NCI-H82 treated with DMSO at 0.1 percent for 48 hours (cell line): ENCODE results near the gene STX4.
"Not testable (repeated sequence)": the region's sequence is repeated elsewhere in the genome, so short reads cannot be mapped to it uniquely, and the experiment has no call there.

Experiments used
- DNase-seq: peaks from one replicate; lab custom pipeline; 2025; ENCODE audit not compliant: unreplicated experiment; lab: John Stamatoyannopoulos, UW

Gene STX4

DNA sequence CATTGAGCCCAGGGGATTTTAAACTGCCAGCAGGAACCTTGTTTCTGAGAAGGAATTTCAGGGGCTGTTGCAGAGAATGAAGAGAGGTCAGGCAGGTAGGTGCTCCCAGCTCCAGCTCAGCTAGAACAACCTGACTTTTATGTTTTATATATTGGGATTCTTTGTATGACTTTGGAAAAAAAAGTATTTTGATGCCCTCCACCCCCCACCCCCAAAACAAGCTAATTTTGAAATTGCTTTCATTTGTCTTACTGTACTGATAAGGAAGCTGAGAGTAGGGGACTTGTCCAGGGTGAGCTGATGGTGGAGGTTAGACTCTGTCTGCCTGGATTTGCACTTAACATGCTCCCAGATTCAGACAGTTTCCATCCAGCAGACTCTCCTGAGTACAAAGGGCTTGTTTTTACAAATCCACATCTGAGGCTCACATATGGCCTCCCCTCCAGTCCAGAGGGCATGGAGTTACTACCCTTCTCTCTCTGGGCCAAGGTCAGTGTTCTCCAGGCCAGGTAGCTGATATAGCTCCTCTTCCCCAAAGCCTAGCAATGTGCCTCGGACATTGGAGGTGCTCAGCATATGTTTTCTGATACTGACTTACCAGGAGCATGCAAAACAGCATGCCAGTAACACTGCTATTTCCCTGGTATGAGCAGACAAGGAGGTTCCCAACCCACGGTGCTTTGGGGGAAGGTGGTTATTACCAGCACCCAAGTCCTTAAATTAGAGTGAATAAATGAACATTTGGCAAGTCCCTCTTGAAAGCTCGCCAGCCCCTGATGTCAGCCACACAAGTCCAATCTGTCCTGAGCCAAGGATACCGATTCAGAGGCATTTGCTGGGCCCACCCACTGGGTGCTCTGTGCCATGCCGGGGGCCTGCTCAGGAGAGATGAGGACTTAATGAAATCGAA lies 34.3 kb upstream of the STX4 start:
- DNase-seq, result no peak

DNA sequence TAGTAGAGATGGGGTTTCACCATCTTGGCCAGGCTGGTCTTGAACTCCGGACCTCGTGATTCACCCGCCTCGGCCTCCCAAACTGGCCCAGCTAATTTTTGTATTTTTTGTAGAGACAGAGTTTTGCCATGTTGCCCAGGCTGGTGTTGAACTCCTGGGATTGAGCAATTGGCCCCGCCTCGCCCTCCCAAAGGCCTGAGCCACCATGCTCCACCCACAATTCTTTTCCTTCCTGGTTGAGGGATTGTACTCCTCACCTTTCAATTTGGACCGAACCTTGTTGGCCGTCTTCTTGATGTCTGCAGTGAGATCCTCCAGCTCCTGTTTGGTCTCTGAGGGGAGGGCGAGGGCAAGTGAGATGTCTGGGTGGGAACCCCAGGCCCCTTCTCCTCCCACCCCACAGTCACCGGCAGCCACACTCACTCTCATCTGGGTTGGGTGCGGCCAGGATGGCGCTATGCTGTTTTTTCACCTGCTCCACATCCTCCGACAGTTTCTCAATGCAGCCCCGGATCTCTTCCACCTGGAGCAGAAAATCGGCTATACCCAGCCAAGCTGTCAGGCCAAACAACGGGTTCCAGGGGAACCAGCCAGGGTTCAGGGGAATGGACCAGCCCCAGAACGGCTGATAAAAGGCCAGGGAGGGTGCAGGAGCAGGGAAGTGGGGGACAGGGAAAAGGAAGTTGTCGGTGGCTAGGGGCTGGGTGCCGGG lies 32.5 kb upstream of the STX4 start:
- no peak for DNase-seq

DNA sequence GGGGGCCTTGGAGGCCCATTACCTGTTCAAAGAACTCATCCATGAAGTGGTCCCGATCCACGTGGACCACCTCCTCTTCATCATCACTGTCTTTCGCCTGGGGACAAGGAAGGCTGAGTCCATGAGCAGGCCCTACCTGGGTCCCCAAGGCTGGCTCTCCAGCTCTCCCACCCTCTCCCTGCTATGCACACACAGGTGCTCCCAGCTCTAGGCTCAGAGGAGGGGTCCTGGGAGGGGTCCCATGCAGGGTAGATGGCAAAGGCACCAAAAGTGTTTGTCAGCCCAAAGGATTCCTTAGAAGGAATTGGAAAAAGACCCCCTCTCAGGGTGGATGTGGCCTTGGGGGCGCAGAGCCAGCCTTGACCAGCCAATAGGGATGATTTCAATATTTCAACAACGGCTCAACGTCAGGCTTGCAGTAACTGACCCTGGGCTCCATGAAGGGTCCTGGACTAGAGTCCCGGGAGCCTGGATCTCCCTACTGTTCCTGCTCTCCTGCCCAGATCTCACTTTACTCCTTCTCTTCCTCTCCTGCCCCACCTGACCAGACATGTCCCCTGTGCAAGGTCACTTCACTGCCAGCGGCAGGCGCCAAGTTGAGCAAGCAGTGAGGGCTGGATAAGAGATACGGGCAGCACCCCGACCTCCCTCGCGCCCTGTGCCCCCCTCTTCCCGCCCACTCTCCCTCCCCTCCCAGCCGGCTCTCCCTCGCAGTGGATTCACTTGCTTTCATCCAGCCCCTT lies 31.7 kb upstream of the STX4 start:
- no peak for DNase-seq

DNA sequence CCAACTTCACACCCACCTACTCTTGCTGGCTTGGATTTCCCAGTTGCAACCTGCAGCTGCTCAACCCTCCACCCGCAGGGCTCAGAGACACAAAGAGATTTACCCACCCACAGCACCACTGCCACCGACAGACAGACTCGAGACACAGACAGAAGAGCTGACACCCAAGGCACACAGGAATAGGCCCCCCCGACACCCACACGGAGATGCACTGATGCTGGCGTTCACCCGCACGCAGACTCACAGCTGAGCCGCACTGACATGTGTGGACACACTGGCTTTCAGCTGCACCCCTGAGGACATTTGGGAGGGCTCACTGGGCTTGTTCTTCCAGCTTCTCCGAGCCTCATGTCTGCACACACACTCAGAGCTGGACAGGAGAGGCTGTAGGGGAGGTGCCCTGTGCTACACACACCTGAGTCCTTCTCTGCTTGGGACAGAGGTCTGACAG lies 31.1 kb upstream of the STX4 start:
- DNase-seq, result no peak

DNA sequence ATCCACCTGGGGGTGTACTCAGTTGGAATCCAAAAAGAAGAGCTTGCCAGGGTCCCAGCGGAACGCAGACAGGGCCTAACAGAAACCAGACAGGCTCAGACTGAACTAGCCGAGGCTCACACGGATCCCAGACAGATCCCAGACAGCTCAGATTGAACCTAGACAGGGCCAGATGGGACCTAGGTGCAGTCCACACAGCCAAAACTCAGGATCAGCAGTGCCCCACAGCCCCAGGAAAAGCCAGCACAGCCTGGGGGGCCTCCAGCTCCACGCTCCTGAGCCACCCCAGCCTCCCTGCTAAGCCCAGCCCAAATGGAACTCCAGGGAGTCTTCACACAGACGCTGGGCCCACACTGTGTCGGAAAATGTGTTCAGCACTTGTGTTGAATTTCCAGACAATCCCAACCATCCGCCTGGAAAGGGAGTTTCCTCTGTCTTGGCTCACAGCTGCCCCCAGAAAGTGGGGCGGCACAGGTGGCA lies 30.5 kb upstream of the STX4 start:
- no peak for DNase-seq

DNA sequence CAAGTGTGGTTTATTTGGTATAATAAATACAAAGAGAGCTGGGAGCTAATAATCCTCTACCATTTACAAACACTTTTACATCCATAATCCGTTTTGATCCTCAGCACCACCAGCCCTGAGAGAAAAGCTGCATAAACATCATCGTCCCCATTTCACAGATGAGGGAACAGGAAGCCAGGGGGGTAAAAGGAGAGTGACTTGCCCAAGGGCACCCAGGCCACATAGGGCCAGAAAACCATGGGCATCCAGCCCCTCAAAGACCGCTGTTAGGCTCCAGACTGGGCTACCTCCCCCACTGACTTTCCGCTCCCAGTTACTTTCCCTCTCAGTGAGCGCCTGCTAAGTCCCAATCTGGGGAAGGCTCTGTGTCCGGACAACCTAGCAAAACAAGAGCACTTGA lies 29.6 kb upstream of the STX4 start:
- no peak for DNase-seq

DNA sequence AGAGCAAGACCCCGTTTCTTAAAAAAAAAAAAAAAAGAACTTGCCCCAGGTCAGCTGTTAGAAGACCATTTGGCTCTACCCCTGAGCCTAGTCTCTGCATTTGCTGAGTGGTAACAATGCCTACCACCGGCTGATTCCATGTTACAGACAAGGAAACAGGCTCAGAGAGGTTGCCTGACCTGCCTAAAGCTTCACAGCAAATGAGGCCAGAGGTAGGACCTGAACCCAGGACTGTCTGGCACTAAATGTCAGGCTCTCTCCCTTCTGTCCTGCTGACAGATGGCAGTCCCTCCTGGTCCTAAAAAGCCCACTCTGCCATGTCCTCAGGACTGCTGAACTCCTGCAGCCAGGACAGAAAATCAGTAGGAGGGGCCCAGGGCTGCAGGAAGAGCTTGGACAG lies 28.7 kb upstream of the STX4 start:
- no peak for DNase-seq

DNA sequence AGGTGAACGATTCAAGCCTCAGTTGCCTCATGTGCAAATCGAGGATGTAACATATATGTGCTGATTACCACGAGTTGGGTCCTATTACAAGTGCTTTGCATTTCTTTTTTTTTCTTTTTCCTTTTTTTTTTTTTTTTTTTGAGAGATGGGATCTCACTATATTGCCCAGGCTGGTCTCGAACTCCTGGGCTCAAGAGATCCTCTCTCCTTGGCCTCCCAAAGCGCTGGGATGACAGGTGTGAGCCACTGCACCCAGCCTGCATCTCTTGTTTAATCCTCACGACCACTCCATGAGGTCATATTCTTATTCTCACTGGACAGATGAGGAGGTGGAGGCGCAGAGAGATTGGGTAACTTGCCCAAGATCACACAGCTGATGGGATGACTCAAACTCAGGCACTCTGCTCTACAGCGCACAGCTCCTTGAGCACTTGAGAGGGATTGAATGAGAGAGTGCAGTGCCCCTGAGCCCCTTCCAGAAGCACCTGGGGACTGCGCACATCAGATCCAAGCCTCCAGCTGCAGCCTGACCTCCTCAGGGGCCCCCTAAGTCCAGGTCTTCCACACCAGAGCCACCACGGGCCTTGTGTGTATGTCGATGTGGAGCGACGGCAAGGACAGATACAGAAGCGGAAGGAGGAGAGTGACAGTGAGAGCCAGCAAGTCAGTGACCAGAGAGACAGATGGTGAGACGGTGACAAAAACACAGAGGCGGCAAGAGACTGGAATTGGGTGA lies 27.8 kb upstream of the STX4 start:
- DNase-seq, result peak; percentile 54

DNA sequence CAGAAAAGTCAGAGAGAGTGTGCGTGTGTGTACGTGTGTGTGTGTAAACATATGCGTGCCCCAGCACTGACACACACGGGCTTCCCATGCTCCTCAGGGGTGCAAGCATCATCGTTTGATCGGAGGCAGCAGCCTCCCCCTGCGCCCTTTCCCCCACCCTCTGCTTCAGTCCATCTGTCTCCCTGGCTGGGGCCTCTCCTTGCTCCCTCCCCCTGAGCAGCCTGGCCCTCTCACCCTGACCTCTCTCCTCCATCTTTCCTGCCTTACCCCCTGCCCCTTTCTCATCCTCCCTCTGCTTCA lies 27.3 kb upstream of the STX4 start:
- peak; percentile 54 for DNase-seq

DNA sequence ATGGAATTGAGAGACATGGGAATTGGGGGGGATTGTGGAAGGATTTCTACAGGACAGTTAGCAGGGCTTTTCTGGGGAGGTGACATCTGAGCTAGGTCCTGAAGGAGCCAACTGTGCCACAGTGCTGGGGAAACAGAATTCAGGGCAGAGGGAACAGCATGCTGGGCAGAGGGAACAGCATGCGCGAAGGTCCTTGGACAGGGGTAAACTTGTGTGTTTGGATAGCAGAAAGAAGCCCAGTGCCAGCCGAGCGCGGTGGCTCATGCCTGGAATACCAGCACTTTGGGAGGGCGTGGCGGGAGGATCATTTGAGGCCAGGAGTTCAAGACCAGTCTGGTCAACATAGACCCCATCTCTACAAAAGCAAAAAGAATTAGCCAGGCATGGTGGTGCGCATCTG lies 26.8 kb upstream of the STX4 start:
- no peak for DNase-seq

DNA sequence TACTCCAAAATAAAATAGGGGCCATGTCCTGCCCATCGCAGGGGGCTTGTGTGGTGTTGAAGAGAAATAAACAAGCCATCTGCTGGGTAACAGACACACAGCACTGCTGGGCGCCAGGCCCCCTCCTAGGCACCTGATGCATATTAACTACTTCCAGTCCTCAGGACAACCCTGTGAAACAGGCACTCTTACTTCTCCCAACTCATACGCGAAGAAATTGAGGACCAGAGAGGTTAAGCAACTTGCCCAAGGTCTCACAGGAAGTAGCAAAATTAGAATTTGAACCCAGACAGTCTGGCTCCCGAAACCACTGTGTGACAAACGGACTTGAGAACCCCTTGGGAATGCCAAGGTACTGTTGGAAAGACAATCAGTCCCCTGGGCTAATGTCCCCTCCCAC lies 25.7 kb upstream of the STX4 start:
- no peak for DNase-seq

DNA sequence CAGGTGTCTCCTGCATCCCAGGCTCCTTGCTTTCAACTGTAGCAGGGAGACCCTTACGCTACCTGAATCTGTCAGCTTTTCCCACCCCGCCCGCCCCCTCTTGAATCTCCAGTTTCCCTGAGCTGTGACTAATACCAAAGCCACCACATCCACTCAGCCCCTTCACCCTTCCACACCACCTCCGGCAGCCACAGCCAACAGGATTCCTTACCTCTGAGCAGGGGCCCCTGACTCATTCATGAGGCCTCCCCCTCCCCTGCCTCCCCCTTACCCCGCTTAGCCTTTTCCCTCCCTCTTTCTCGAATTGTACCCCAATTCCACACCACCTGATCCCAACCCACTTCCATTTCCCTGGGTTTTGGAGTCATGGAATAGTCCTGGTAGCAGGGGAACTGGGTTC lies 25.2 kb upstream of the STX4 start:
- DNase-seq, result no peak

DNA sequence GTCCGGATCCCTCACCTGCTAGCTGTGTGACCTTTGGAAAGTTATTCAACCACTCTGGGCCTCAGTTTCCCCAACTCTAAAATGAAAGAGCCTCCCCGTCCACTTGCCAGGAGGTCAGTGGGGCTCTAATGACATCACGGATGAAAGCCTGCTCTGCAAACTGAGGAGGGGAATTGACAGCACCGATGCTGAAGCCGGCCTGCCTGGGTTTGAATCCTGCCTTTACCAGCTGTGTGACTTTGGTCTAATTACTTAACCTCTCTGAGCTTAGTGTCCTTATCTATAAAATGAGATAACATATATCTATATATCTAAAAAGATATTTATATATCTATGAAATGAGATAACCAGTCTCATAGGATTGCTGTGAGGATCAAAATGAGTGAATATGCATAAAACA lies 24.8 kb upstream of the STX4 start:
- no peak for DNase-seq

DNA sequence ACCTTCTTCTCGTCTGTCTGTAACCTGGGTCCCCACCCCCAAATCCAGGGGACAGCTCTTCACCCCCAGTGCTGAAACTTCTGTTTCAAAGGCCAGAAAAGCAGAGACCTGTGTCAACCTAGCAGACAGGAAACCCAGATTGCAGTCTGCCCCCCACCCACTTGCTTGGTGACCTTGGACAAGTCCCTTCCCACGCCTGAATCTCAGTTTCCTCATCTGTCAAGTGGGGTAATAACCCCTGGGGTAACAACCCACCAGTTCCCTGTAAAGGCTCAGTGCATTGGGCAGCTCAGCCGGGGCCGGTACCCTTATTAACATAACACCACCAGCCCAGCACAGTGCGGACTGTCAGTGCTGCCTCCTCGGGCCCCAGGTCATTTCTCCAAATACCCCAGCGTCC lies 24.2 kb upstream of the STX4 start:
- no peak for DNase-seq

DNA sequence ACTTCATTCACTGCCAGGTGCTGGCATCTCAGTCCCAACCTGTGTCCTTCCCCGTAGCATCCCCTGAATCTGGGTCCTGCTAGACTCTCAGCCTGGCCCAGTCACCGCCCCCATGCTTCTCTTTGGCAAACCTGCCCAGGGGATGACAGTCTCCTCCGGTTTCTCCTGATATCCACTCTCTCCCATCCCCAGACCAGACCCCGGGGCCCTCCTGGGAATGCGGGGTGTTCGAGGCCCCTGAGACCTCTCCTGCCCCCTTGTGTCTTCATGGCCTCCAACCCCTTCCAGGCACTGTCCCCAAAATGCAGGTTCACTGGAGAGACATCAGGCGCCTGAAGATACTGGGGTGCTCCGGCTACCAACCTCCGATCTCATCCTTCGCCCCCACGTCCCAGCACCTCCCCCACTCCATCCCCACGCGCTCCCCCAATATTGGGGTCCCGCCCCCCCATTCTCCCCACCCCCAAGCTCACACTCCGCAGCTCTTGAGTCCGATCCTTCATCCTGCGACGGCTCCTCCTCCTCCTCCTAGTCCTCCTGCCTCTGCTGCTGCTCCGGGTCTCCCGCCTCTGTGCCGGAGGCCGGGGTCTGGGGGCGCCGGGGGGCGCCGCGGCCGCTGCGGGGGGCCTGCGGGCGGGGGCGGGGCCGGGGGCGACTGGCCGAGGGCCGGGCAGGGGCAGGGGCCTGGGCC lies 23.3 kb upstream of the STX4 start:
- DNase-seq, result no peak

DNA sequence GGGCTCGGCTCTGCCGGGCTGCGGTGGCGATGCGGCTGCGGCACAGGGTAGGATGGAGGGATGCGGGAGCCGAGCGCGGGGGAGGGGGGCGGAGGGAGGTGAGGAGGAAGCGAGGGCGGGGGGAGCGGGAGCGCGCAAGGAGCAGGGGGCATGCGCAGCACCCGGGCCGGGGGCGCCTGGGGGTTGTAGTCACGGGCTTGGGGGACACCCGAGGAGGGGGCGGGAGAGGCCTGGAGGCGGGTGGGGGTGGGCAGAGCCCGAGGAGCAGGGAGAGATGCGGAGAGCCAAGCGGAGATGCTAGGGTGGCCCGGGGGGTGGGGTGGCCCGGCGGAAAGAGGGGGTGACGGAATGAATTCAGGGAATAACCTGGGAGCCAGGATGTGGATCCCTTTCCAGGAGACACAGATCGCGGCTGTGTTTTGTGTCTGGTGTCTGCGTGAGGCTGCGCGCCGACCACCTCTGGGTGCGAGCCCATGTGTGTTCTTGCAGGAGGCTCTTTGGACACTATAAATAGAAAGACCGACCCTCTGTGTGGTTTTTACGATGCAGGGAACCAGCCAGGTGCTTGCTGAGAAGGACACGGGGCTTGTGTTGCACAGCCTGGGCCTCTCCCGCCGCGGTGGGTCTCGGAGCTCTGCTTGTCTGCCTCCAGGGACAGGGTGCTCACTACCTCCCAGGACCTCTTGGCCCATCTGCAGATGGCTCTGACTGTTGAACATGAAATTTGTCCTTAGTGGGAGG lies 22.6 kb upstream of the STX4 start, which contains the start of gene STX1B:
STX1B (minus strand) TSS at position 54 of the 741 bp plus-strand sequence. CDS start 242 bp downstream, outside the sequence.
- DNase-seq, result no peak

DNA sequence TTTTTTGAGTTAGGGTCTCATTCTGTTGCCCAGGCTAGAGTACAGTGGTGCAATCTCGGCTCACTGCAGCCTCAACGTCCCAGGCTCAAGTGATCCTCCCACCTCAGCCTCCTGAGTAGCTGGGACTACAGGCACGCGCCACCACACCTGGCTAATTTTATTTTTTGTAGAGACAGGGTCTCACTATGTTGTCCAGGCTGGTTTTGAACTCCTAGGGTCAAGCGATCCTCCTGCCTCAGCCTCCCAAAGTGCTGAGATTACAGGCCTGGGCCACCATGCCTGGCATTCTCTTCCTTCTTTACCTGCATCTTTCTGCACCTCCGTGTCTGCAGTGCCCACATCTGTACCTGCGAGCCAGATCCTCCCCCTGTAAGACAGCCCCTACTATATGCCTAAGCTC lies 21.5 kb upstream of the STX4 start:
- not testable (repeated sequence) for DNase-seq

DNA sequence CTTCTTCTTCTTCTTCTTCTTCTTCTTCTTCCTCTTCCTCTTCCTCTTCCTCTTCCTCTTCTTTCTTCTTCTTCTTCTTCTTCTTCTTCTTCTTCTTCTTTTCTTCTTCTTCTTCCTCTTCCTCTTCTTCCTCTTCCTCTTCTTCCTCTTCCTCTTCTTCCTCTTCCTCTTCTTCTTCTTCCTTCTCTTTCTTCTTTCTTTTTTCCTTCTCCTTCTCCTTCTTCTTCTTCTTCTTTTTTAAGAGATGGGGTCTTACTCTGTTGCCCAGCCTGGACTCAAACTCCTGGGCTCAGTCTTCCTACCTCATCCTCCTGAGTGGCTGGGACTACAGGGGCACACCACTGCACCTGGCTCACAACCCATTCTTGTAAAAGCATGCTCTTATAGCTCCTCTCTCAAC lies 20.1 kb upstream of the STX4 start:
- DNase-seq, result not testable (repeated sequence)

DNA sequence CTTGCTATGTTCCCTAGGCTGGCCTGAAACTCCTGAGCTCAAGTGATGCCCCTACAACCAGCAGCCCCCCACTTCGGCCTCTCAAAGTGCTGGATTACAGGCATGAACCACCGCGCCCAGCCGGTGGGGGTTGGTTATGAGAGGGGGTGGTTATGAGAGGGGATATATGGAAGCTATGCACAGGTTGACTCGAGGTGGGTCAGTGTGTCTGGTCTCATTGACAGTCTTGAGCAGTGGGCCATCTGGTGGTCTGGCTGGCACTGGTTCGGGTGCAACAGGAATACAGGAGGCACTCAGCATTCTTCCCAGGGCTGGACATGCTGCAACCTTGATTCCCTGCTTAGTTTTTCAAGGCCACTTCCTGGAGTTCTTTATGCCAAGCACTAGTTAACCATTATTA lies 17.3 kb upstream of the STX4 start:
- no peak for DNase-seq

DNA sequence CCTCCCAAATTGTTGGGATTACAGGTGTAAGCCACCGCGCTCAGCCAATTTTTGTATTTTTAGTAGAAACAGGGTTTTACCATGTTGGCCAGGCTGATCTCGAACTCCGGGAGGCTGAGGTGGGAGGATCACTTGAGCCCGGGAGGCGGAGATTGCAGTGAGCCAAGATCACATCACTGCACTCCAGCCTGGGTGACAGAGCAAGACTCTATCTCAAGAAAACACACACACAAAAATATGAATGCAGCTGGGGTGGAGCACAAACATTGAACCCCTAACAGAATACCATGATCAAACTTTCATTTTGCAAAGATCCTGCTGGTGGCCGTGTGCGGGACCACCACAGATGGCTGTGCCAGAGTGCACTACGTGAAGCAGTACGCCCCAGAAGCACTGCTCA lies 15.6 kb upstream of the STX4 start:
- DNase-seq, result not testable (repeated sequence)
